ENCODE results near the gene TBC1D1.

GRCh38 chr4:38152305-38152704 is 261.4 kb downstream of the TBC1D1 start:
- TF ChIP-seq GATA2 (IDR thresholded peaks at IDR 0.05; ENCODE audit: low read depth, low read length), result no peak
- TF ChIP-seq GATA3 (IDR thresholded peaks at IDR 0.05; ENCODE audit: low read depth, low read length), result no peak

Data from SH-SY5Y (cell line).